NCI-H446 treated with DMSO at 0.1 percent for 48 hours (cell line): ENCODE results near the gene CCT7.
"Not testable (repeated sequence)": the region's sequence is repeated elsewhere in the genome, so short reads cannot be mapped to it uniquely, and the experiment has no call there.

Experiments used
- DNase-seq: peaks from one replicate; lab custom pipeline; 2025; lab: John Stamatoyannopoulos, UW

Gene CCT7

GRCh38 chr2:73255007-73255644 lies 21.0 kb downstream of the CCT7 start:
- no peak for DNase-seq

GRCh38 chr2:73255907-73256617 lies 22.0 kb downstream of the CCT7 start:
- DNase-seq, result no peak

GRCh38 chr2:73256618-73256922 lies 22.5 kb downstream of the CCT7 start:
- DNase-seq, result no peak

GRCh38 chr2:73257021-73257420 lies 22.9 kb downstream of the CCT7 start:
- DNase-seq, result no peak

DNA sequence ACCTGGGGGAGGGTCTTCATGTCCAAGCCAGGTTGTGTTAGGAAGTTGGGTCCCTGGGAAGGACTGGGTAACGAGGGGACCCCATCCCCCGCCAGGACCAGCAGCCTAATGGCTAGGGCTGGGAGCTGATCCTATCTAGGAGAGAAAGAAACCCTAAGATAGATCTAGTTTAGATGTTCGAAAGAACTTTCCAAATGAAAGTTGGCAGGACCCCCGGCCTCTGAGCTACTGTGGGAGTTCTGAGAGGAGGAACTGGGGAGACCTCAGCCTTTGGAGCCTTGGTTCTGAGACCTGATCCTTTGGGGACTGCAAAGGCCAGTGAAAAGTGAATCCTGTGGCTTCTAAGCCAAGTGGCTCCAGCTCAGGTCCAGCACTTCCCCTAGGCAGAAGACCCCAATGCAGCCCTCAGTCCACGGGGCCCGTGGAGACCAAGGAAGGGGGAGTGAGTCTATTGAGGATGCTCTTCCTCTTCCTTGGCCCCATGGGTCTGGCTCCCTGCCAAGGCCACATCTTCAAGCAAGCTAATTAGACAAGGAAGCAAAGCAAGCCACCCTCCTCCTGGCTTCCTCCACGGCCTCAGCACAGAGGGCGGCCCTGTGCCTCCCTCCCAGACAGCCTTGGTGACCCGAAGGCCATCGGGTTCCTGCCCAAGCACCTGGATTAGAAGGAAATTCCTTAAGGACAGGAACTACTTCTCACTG lies 23.5 kb downstream of the CCT7 start:
- DNase-seq, result no peak

- DNase-seq, result no peak
These were observed 24.2 kb downstream of the CCT7 start for GRCh38 chr2:73258186-73258912.

GRCh38 chr2:73258913-73259215 lies 24.8 kb downstream of the CCT7 start:
- no peak for DNase-seq

GRCh38 chr2:73259276-73259675 lies 25.2 kb downstream of the CCT7 start:
- no peak for DNase-seq

- DNase-seq, result no peak
These were observed 25.7 kb downstream of the CCT7 start for GRCh38 chr2:73259704-73260337.

- DNase-seq, result no peak
These were observed 26.4 kb downstream of the CCT7 start for GRCh38 chr2:73260338-73260984.

GRCh38 chr2:73262108-73262651 lies 28.1 kb downstream of the CCT7 start:
- no peak for DNase-seq

DNA sequence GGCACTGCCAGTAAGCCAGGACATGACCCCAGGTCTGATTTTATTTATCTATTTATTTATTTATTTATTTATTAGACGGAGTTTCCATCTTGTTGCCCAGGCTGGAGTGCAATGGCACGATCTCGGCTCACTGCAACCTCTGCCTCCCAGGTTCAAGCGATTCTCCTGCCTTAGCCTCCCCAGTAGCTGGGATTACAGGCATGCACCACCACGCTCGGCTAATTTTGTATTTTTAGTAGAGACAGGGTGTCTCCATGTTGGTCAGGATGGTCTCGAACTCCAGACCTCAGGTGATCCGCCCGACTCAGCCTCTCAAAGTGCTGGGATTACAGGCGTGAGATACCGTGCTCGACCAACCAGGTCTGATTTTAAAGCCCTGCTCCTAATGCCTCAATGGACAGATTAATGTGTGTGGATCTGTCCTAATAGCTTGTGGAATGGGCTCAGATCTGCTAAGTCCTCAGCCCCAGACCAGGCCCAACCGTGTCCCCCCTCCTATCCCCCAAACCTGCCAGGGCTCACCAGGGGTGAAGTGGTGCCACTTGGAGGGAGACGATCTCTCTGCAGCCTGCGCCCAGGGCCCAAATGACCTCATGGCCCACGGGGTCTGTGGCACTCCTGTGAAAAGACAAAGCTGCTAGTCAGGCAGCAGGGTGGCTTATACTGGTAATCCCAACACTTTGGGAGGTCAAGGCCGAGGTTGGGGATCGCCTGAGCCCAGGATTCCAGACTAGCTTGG lies 28.8 kb downstream of the CCT7 start:
- DNase-seq, result not testable (repeated sequence)

DNA sequence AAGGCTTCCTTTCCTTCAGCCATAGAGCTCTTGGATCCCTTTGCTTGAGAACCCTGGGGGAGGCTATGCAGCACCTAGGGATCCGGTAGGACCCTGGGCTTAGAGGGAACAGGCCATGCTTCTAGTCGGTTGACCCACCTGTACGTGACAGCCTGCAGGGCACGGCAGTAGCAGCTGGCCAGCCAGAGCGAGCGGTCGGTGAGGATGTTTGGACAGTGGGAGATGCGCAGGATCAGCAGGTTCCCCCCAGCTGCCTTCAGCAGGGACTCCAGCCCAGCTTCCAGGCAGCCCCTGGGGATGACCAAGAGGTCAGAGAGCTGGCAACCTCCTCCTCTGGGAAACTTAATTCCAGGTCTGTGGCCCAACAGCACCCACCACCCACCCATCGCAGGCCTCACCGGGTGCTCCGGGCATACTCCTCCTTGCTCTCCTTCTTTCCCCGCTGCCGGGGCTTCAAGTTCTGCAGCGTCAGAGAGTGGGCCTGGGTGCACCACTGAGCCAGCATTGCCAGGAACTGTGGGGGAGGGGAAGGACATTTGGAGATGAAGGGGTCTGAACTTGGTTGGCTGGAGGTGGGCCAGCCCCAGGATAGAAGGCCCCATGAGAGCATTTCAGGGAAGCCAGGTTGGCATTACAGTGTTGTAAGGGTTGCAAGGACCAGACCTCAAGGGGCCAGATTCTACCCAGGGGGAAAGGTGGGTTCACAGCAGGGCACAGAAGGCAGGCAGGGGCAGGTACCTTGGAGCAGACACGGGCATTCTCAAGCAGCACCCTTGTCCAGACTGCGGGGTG lies 29.6 kb downstream of the CCT7 start:
- DNase-seq, result no peak

DNA sequence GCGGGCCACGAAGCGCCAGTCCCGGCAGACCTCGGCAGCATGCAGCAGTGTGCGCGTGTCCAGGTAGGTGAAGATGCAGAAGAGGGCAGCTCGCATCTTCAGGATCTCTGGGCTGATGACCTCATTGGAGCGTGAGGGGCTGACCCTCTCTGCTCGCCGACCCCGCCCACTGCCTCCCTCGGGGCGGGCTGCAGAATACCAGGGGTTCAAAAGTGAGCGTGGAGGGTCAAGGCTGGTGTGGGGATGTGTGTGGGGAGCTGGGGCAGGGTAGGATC lies 30.2 kb downstream of the CCT7 start:
- no peak for DNase-seq

GRCh38 chr2:73264783-73265182 lies 30.7 kb downstream of the CCT7 start:
- DNase-seq, result no peak

DNA sequence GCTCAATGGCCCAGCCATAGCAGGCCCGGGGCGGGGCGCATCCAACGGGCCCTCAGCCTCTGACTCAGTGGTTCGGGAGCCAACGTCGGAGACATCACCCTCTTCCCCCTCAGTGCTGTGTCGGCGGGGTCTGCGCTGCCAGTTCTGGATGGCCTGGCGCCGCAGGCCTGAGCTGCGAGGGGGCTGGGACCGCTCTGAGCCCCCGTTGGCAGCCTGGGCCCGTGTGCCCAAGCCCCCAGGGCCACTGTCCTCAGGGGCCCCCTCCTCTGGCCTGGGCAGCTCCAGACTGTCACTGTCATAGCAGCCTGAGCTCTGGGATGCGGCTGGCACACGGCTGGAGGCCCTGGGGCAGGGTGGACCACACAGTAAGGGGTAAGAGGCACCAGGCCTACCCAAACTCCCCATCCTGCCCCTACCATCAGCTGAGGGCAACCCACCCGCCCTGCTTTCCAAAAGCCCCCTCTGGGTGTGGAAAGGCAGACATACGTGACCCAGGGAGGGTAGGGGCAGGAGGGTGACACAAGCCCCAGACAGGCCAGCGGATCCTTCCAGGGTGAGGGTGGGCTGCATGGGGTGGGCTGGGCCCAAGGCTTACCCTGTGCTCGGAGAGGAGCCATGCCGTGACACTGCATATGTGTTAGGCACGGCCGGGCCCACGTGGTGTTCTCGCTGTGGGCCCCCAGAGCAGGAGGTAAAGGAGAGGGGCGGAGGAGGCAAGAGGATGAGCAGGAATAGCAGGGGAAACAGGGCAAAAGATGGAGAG lies 31.4 kb downstream of the CCT7 start:
- DNase-seq, result no peak

DNA sequence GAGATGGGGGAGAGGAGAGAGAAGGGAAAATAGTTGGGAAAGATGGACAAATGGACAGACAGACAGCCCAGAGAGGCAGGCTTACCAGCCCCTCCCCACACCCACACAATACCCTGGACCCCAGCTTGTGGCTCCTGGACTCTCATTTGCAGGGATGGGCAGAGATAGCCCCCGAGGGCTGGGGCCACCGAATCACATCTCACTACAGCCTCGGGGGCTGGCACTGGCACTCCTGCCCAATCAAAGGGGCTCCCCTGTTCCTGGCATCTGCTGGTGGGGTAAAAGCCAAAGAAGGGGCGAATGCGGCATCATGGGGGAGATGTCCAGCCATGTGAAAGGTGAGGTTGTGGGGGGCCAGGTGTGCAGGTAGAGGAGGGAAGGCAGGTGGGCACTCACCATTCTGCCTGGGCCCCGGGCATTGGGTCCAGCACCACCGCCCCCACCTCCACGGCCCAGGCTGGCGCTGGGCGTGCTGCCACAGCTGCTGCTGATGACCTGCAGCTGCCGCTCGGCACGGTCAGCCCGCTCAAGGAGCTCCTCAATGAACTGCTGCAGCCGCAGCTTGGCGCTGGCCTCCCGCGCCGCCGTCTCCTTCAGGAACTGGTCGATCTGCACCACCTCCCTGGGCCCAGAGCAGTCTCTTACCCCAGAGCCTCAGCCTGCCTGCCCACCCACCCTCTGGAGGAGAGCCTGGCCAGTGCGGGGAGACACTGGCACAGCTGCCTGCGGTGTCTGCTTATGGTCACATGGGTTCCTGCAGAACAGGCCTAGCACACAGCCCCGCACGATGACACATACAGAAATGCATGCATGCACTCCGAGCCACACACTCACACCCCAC lies 32.2 kb downstream of the CCT7 start:
- DNase-seq, result no peak

GRCh38 chr2:73267008-73267407 lies 32.9 kb downstream of the CCT7 start:
- no peak for DNase-seq

- no peak for DNase-seq
These were observed 34.3 kb downstream of the CCT7 start for GRCh38 chr2:73268366-73268829.
